Measurements from ENCODE around the gene GNAL. TPM values are rescaled to one million over a fixed set of nuclear protein-coding genes. Genes with fewer than 3 reads are reported as not detected.
A peak's percentile ranks its signal among the peaks of the same experiment; 100 is the strongest.

GNAL gene
- total RNA-seq, 1 donor from 2014 or later = 26.8 TPM

GRCh38 chr18:11834772-11835171 lies 145.7 kb downstream of the GNAL start:
- TF ChIP-seq, protein P1, sequence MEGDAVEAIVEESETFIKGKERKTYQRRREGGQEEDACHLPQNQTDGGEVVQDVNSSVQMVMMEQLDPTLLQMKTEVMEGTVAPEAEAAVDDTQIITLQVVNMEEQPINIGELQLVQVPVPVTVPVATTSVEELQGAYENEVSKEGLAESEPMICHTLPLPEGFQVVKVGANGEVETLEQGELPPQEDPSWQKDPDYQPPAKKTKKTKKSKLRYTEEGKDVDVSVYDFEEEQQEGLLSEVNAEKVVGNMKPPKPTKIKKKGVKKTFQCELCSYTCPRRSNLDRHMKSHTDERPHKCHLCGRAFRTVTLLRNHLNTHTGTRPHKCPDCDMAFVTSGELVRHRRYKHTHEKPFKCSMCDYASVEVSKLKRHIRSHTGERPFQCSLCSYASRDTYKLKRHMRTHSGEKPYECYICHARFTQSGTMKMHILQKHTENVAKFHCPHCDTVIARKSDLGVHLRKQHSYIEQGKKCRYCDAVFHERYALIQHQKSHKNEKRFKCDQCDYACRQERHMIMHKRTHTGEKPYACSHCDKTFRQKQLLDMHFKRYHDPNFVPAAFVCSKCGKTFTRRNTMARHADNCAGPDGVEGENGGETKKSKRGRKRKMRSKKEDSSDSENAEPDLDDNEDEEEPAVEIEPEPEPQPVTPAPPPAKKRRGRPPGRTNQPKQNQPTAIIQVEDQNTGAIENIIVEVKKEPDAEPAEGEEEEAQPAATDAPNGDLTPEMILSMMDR (IDR thresholded peaks at IDR 0.05) = no peak
- TF ChIP-seq EZH2phosphoT487 (IDR thresholded peaks at IDR 0.05) = no peak
- no peak for TF ChIP-seq EZH2 (IDR thresholded peaks at IDR 0.05)
- no peak overlapping the region for H3K4me2 ChIP-seq
- H3K36me3 Mint-ChIP-seq = no peaks in the 10 kb centered on the region
- H3K27ac ChIP-seq = no peak overlapping the region
- no peaks in the 10 kb centered on the region for H3K9me3 Mint-ChIP-seq
- H3F3A ChIP-seq (ENCODE audit: low read depth) = no peaks in the 10 kb centered on the region
- no peaks in the 10 kb centered on the region for H3K36me3 ChIP-seq
- H4K20me1 ChIP-seq (ENCODE audit: low read depth) = no peaks in the 10 kb centered on the region
- H3K9ac ChIP-seq = no peak overlapping the region
- peaks cover 4% of the 10 kb centered on the region for H3K4me1 ChIP-seq
- no peaks in the 10 kb centered on the region for H3K9me3 ChIP-seq (ENCODE audit: low read depth)
- no peaks in the 10 kb centered on the region for H3K79me2 ChIP-seq (ENCODE audit: low read depth)
- H3K27me3 ChIP-seq = no peaks in the 10 kb centered on the region
- no peak overlapping the region for H3K4me3 ChIP-seq
- no peak for DNase-seq (ENCODE audit: low spot score)
- no peaks in the 10 kb centered on the region for H3K27me3 Mint-ChIP-seq (ENCODE audit: insufficient read depth, low read depth)
- peaks cover 9% of the 10 kb centered on the region for H3K4me1 Mint-ChIP-seq
- H3K4me3 Mint-ChIP-seq = no peak overlapping the region
- H2AFZ ChIP-seq (replicated peaks) = no peak overlapping the region
- H3K27ac Mint-ChIP-seq = no peak overlapping the region

DNA sequence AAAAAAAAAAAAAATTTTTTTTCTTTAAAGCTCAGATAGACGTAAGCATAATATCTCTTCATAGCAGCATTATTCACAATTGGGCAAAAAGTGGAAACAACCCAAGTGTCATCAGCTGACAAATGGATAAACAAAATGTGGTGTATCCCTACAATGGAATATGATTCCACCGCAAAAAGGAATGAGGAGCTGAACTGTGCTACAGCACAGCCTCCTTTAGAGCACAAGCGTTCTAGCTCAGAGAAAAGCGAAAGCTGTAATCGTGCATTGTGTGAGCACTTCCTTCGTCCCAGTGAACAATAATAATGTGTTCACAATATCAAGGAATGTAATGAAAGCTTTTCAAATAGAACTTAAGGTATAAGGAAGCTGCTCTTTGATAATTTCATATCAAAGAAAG lies 150.5 kb downstream of the GNAL start:
- Histone ChIP-seq H3K9ac (no peak overlapping the region), H4K20me1 (ENCODE audit: low read depth) (no peaks in the 10 kb centered on the region), H3F3A (ENCODE audit: low read depth) (no peaks in the 10 kb centered on the region), H3K27ac (no peak overlapping the region), H3K4me2 (no peak overlapping the region), H3K27me3 (no peaks in the 10 kb centered on the region), H3K9me3 (ENCODE audit: low read depth) (no peaks in the 10 kb centered on the region), H3K36me3 (no peaks in the 10 kb centered on the region), H3K4me3 (no peak overlapping the region), H3K79me2 (ENCODE audit: low read depth) (no peaks in the 10 kb centered on the region), H2AFZ (replicated peaks) (no peak overlapping the region), H3K4me1 (peaks cover 14% of the 10 kb centered on the region)
- Mint-ChIP-seq H3K4me3 (no peak overlapping the region), H3K36me3 (no peaks in the 10 kb centered on the region), H3K27me3 (ENCODE audit: insufficient read depth, low read depth) (no peaks in the 10 kb centered on the region), H3K9me3 (no peaks in the 10 kb centered on the region), H3K27ac (no peak overlapping the region), H3K4me1 (peaks cover 12% of the 10 kb centered on the region)
- TF ChIP-seq, protein P1 (IDR thresholded peaks at IDR 0.05) = no peak
- TF ChIP-seq EZH2 (IDR thresholded peaks at IDR 0.05) (no peak), EZH2phosphoT487 (IDR thresholded peaks at IDR 0.05) (no peak)
- no peak for DNase-seq (ENCODE audit: low spot score)

DNA sequence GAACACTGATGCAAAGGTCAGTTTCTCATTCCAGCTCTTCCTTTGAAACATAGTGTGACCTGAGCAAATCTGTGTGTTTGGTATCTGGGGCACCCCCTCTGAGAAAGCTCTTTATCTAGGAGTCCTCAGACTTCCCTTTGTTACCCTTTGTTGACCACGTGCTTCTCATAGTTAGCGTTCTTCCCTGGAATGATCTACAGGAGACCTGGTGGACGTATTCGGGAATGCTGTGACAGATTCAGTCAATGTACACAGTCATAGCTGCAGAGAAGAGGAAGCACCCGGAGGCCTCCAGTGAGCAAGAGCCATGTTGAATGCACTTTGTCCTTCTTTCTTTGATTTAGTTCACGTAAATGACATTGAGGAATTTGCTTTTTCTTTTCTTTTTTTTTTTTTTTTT lies 151.4 kb downstream of the GNAL start:
- Histone ChIP-seq H3K27me3 (no peaks in the 10 kb centered on the region), H3K79me2 (ENCODE audit: low read depth) (no peaks in the 10 kb centered on the region), H3K27ac (no peak overlapping the region), H3K4me2 (no peak overlapping the region), H3F3A (ENCODE audit: low read depth) (no peaks in the 10 kb centered on the region), H3K9ac (no peak overlapping the region), H3K9me3 (ENCODE audit: low read depth) (no peaks in the 10 kb centered on the region), H3K4me3 (no peak overlapping the region), H3K4me1 (peaks cover 14% of the 10 kb centered on the region), H4K20me1 (ENCODE audit: low read depth) (no peaks in the 10 kb centered on the region), H3K36me3 (no peaks in the 10 kb centered on the region), H2AFZ (replicated peaks) (peak overlapping the region; percentile 95)
- no peaks in the 10 kb centered on the region for H3K36me3 Mint-ChIP-seq
- peak; percentile 58 for DNase-seq (ENCODE audit: low spot score)
- TF ChIP-seq, protein P1 (IDR thresholded peaks at IDR 0.05) = peak; percentile 13
- TF ChIP-seq EZH2 (IDR thresholded peaks at IDR 0.05) = no peak
- no peak overlapping the region for H3K4me3 Mint-ChIP-seq
- H3K9me3 Mint-ChIP-seq = no peaks in the 10 kb centered on the region
- peaks cover 12% of the 10 kb centered on the region for H3K4me1 Mint-ChIP-seq
- H3K27ac Mint-ChIP-seq = peak overlapping the region; percentile 9
- H3K27me3 Mint-ChIP-seq (ENCODE audit: insufficient read depth, low read depth) = no peaks in the 10 kb centered on the region

Data from neural progenitor cell (in vitro differentiated cells).